IMR-90 (cell line): Measurements from ENCODE around the gene P4HA3. TPM values are rescaled to one million over a fixed set of nuclear protein-coding genes. Genes with fewer than 3 reads are reported as not detected.

Experiments used
- ATAC-seq: fragments of 200-7000 bp; cut with Tn5 transposase; 2 replicates; pipeline ENCODE4 v1.9.1; 2020; ENCODE audit warnings: low read depth, mild to moderate bottlenecking, moderate library complexity
- BruUV-seq: library from RNA; stranded (reverse); fragments of 400-500 nt; replicated peaks from 2 replicates; lab custom pipeline; 2021; lab: Mats Ljungman, UMichigan
- CTCF ChIA-PET: fragments of 300-600 bp; formaldehyde crosslinking; extraction: SDS; loops from one replicate; lab custom pipeline; 2021; ENCODE audit warnings: antibody characterized with exemption; lab: Yijun Ruan, JAX
- POLR2A ChIA-PET: fragments of 300-600 bp; sonication (Branson Sonifier 250); formaldehyde crosslinking; loops from one replicate; lab custom pipeline; 2022; ENCODE audit warnings: antibody characterized with exemption; ENCODE audit not compliant: unreplicated experiment; lab: Charles Lee
- DNase-seq: peaks from one replicate; pipeline ENCODE4 v3.0.0; 2013
- H2AFZ ChIP-seq: replicated peaks from 2 replicates; pipeline ENCODE3; 2013; ENCODE audit warnings: low read length, mild to moderate bottlenecking; ENCODE audit not compliant: poor library complexity
- H2AK5ac ChIP-seq: 2 replicates; pipeline ENCODE4 v1.6.1; 2013; ENCODE audit warnings: low read depth, low read length, inconsistent platforms
- H2AK9ac ChIP-seq: replicated peaks from 2 replicates; pipeline ENCODE3; 2013; ENCODE audit warnings: mild to moderate bottlenecking, low read depth, low read length, moderate library complexity; ENCODE audit not compliant: poor library complexity
- H2BK120ac ChIP-seq: 2 replicates; pipeline ENCODE4 v1.6.1; 2013; ENCODE audit warnings: low read depth, low read length, inconsistent platforms
- H2BK15ac ChIP-seq: 3 replicates; pipeline ENCODE4 v1.6.1; 2013; ENCODE audit warnings: low read depth, low read length, inconsistent platforms
- H2BK20ac ChIP-seq: 2 replicates; pipeline ENCODE4 v1.6.1; 2013; ENCODE audit warnings: low read depth, mild to moderate bottlenecking, inconsistent platforms, low read length, moderate library complexity
- H2BK5ac ChIP-seq: 2 replicates; pipeline ENCODE4 v1.6.1; 2013; ENCODE audit warnings: mild to moderate bottlenecking, low read depth, low read length, inconsistent platforms; ENCODE audit not compliant: poor library complexity, severe bottlenecking
- H3K14ac ChIP-seq: replicated peaks from 2 replicates; pipeline ENCODE4 v1.6.1; 2013; ENCODE audit warnings: low read depth, low read length, inconsistent platforms
- H3K18ac ChIP-seq: 2 replicates; pipeline ENCODE4 v1.6.1; 2013; ENCODE audit warnings: low read depth, low read length, control low read depth
- H3K23ac ChIP-seq: 2 replicates; pipeline ENCODE4 v1.6.1; 2013; ENCODE audit warnings: low read depth, low read length, inconsistent platforms
- H3K27ac ChIP-seq: 2 replicates; pipeline ENCODE4 v1.5.1; 2013; ENCODE audit warnings: mild to moderate bottlenecking, control low read depth, low read length; ENCODE audit not compliant: insufficient read depth
- H3K27me3 ChIP-seq: 2 replicates; pipeline ENCODE4 v1.6.1; 2013; ENCODE audit warnings: low read length; ENCODE audit not compliant: control insufficient read depth, insufficient read depth
- H3K36me3 ChIP-seq: 2 replicates; pipeline ENCODE4 v1.6.1; 2013; ENCODE audit warnings: low read length, mixed read lengths; ENCODE audit not compliant: control insufficient read depth, insufficient read depth
- H3K4ac ChIP-seq: 2 replicates; pipeline ENCODE4 v1.6.1; 2013; ENCODE audit warnings: low read depth, low read length, inconsistent platforms
- H3K4me1 ChIP-seq: 2 replicates; pipeline ENCODE4 v1.6.1; 2013; ENCODE audit warnings: low read length, mixed read lengths; ENCODE audit not compliant: control insufficient read depth, insufficient read depth
- H3K4me2 ChIP-seq: 2 replicates; pipeline ENCODE4 v1.6.1; 2013; ENCODE audit warnings: low read depth, mild to moderate bottlenecking, control low read depth, low read length, moderate library complexity
- H3K4me3 ChIP-seq: 2 replicates; pipeline ENCODE4 v1.5.1; 2013; ENCODE audit warnings: low read depth, mild to moderate bottlenecking, control low read depth, low read length, moderate library complexity; ENCODE audit not compliant: insufficient read depth
- H3K56ac ChIP-seq: 2 replicates; pipeline ENCODE4 v1.6.1; 2013; ENCODE audit warnings: low read length, inconsistent platforms; ENCODE audit not compliant: insufficient read depth; ENCODE audit errors: extremely low read depth
- H3K79me1 ChIP-seq, 2 experiments: 2 replicates each; pipeline ENCODE4 v1.6.1; 2013; ENCODE audit warnings: low read length in 2 of 2, inconsistent platforms in 1 of 2, low read depth in 1 of 2
- H3K9ac ChIP-seq: 2 replicates; pipeline ENCODE4 v1.6.1; 2013; ENCODE audit warnings: low read depth, low read length, control low read depth
- H3K9me1 ChIP-seq: 2 replicates; pipeline ENCODE4 v1.6.1; 2013; ENCODE audit warnings: low read length, inconsistent platforms; ENCODE audit not compliant: insufficient read depth
- H3K9me3 ChIP-seq: 2 replicates; pipeline ENCODE4 v1.6.1; 2013; ENCODE audit warnings: low read length; ENCODE audit not compliant: control insufficient read depth, insufficient read depth
- H4K20me1 ChIP-seq: 2 replicates; pipeline ENCODE4 v1.6.1; 2013; ENCODE audit warnings: low read length, inconsistent platforms; ENCODE audit not compliant: insufficient read depth
- H4K5ac ChIP-seq: 2 replicates; pipeline ENCODE4 v1.6.1; 2013; ENCODE audit warnings: mild to moderate bottlenecking, low read depth, low read length, control low read depth
- H4K8ac ChIP-seq, 2 experiments: 2 replicates each; pipeline ENCODE4 v1.6.1; 2013; ENCODE audit warnings: low read depth in 2 of 2, low read length in 2 of 2, control low read depth in 1 of 2, inconsistent platforms in 1 of 2
- H4K91ac ChIP-seq: 2 replicates; pipeline ENCODE4 v1.6.1; 2013; ENCODE audit warnings: low read depth, low read length, inconsistent platforms; ENCODE audit not compliant: insufficient read depth
- CHD1 ChIP-seq: IDR thresholded peaks from 2 replicates; pipeline ENCODE4 v1.6.1; 2012; ENCODE audit warnings: low read depth, low read length, improper control_type of control experiment
- MAZ ChIP-seq: IDR thresholded peaks from 2 replicates; pipeline ENCODE4 v1.6.1; 2012; ENCODE audit warnings: low read depth, mild to moderate bottlenecking, low read length, improper control_type of control experiment, moderate library complexity, borderline replicate concordance
- MXI1 ChIP-seq: IDR thresholded peaks from 2 replicates; pipeline ENCODE4 v1.6.1; 2012; ENCODE audit warnings: low read depth, mild to moderate bottlenecking, low read length, moderate library complexity, borderline replicate concordance
- POLR2A ChIP-seq: IDR thresholded peaks from 2 replicates; pipeline ENCODE4 v1.6.1; 2012; ENCODE audit warnings: mild to moderate bottlenecking, low read depth, low read length
- WGBS, 2 experiments: methylation state at CpG; one replicate each; pipeline versions ENCODE4 v1.1.5 to v1.1.7; 2013; ENCODE audit warnings: missing lambda C conversion rate in 2 of 2; ENCODE audit not compliant: insufficient read length in 1 of 2; ENCODE audit errors: extremely low coverage in 2 of 2; 5-methylcytosine and 5-hydroxymethylcytosine counted together
- dilution Hi-C: fragments of 300-500 bp; cut with HindIII; formaldehyde crosslinking; loops from one replicate; pipeline ENCODE4 v1.14.3; 2018; ENCODE audit warnings: low sequenced_read_pairs; ENCODE audit not compliant: unreplicated experiment
- in situ Hi-C: fragments of 300-500 bp; cut with MboI; formaldehyde crosslinking; loops from 3 replicates; pipeline ENCODE4 v1.14.3; 2019; ENCODE audit warnings: low sequenced_read_pairs, inconsistent platforms, mixed read lengths
- intact Hi-C: fragments of 100-400 bp; cut with micrococcal nuclease; formaldehyde crosslinking; loops from 2 replicates; pipeline ENCODE4 v1.10.0; 2022
- polyA plus RNA-seq, 3 experiments: library from polyadenylated mRNA; depleted of rRNA; stranded (reverse); fragments of >200 nt; gene quantifications; 2 replicates each; pipeline ENCODE4 v1.2.3, GENCODE V29; 2012; ENCODE audit warnings: low replicate concordance in 1 of 3
- total RNA-seq: library from RNA; depleted of rRNA; stranded (reverse); fragments of >200 nt; gene quantifications from 2 replicates; pipeline ENCODE4 v1.2.3, GENCODE V29; 2012

Gene P4HA3
- total and polyA plus RNA-seq, 2 of the 4 experiments (the other 2 are of a cell fraction): 2.9 to 5.7 TPM

GRCh38 chr11:74249496-74249895, 61.9 kb downstream of the P4HA3 start:
- Histone ChIP-seq H2AK9ac (no peak overlapping the region), H3K23ac (no peak overlapping the region), H2BK120ac (no peak overlapping the region), H3K79me1 (peaks cover 0 to 3% of the 10 kb centered on the region in 2 experiments; a peak in 1 of 4 replicates), H3K4me2 (no peak overlapping the region), H2BK20ac (no peak overlapping the region), H4K5ac (no peak overlapping the region), H4K8ac (no peak overlapping the region), H3K36me3 (peaks cover 50% of the 10 kb centered on the region), H3K27ac (no peak overlapping the region), H2BK5ac (no peak overlapping the region), H3K4ac (no peak overlapping the region), H3K4me3 (no peak overlapping the region), H3K18ac (no peak overlapping the region), H2AFZ (no peak overlapping the region), H2BK15ac (no peak overlapping the region), H3K9me1 (no peaks in the 10 kb centered on the region), H3K56ac (no peak overlapping the region), H2AK5ac (no peak overlapping the region; the same call in 1 of the 2 replicates), H3K9ac (no peak overlapping the region), H4K91ac (no peak overlapping the region), H3K27me3 (no peaks in the 10 kb centered on the region), H3K9me3 (no peaks in the 10 kb centered on the region), H3K4me1 (no peaks in the 10 kb centered on the region), H4K20me1 (no peaks in the 10 kb centered on the region), H3K14ac (no peak overlapping the region)
- CTCF ChIA-PET: no interaction called here
- BruUV-seq: no TSS peak
- dilution Hi-C loops: no loop called here
- POLR2A ChIA-PET: no interaction called here
- in situ Hi-C loops: no loop called here
- ATAC-seq: no peak
- DNase-seq: no peak
- intact Hi-C loops: no loop called here
- no CpG with 5 or more reads among the region's 2 CpGs for WGBS, 2 experiments
- TF ChIP-seq MXI1: no peak
- TF ChIP-seq CHD1: no peak
- no peak for TF ChIP-seq POLR2A
- no peak for TF ChIP-seq MAZ
